ENCODE results near the gene C19orf44.
"Not testable (repeated sequence)": the region's sequence is repeated elsewhere in the genome, so short reads cannot be mapped to it uniquely, and the experiment has no call there.

The C19orf44 gene

DNA sequence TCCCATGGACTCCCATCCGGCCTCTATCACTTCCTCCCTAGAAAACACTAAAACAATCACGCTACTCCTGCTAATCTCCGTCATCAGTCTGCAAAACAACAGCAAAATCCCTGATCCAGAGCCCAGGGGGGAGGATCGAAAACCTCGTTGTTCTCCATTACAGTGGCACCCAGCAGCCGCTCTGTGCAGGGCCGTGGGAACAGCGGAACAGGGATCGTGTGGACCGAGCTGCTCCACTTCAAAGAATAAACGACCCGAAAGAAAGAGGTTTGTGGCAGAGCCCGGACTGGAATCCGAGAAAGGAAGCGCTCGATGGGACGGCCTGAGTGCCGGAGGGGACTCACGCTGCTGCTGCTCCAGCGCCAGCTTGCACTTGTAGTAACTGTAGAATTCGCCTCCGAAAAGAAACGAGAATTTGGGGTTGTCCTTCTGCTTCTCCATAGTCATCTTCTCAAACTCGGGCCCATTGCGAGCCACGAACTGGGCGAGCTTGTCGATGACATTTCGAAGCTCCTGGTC is 45.4 kb downstream of the C19orf44 start:
- DNase-seq, result no peak

DNA sequence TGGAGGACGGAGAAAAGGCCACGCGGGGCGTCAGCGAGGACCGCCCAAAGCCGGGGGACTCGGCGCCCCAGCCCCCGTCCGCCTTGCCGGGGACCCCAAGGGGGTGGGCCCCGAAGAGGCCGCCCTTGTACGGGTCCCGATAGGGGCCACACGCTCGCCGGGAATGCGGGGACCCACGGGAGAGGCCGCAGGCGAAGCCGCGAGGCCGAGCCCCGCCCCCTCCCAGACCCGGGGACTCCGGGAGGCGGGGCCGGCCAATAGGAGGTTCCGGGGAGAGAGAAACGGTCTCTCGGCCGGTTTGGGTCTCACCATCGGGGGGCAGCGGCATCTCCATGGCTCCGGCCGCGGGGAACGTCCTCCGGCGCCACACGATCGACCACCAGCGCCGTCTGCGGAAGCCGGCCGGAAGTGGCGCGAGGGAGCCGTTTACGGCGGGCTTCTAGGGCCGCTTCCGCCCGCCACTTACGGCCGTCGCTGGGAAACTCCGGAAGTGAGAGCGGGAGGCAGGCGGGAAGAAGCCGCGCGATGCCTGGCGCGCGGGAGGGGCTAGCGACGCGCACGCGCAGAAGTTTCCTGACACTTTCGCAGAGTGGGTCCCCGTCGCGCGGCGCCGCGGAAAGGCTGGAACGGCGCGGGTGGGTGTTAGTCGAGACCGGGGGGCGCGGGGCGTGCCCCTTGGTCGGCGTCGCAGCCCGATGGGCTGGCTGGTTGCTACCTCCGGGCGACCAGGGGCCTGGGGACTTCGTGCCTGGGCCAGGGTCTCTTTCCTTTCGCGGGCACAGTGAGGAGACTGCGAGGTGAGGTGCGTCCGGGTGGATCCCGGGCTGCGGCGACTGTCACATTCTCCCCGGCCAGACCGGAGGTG is 46.1 kb downstream of the C19orf44 start, which contains the start of gene CHERP:
CHERP (minus strand) TSS at position 393 of the 865 bp plus-strand sequence; CDS start at position 334, 59 bp downstream.
- DNase-seq, result peak; percentile 63

DNA sequence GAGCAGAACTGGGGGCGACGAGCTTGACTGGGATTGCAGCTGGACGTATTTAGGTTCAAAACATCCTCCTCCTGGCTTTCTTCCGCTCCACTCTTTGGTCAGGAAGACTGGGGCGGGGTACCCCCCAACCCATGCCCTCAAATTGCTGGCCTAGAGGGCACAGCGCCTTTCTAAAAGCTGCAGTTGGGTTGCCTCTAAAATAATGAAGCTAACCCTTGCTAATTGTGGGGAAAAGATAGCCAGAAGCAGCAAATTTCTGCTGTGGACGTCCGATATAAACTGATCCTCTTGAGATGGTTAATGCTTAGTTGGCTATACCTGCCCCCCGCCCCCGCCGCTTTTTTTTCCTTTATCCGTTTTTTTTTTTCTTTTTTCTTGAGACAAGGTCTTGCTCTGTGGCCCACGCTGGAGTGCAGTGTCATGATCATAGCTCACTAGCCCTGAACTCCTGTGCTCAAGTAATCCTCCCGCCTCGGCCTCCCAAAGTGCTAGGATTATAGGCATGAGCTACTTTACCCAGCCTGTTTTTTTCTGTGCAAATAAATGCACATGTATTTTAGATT is 46.8 kb downstream of the C19orf44 start:
- no peak for DNase-seq

DNA sequence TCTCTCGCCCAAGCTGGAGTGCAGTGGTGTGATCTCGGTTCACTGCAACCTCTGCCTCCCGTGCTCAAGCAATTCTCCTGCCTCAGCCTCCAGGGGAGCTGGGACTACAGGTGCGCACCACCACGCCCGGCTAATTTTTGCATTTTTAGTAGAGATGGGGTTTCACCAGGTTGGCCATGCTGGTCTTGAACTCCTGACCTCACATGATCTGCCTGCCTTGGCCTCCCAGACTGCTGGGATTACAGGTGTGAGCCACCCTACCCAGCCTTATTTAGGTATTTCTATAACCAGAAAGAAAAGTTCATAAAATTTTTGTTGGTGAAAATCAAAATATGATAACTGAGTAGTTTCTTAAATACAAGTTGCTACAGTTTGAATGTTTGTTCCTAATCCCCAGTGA is 47.5 kb downstream of the C19orf44 start:
- DNase-seq, result not testable (repeated sequence)

DNA sequence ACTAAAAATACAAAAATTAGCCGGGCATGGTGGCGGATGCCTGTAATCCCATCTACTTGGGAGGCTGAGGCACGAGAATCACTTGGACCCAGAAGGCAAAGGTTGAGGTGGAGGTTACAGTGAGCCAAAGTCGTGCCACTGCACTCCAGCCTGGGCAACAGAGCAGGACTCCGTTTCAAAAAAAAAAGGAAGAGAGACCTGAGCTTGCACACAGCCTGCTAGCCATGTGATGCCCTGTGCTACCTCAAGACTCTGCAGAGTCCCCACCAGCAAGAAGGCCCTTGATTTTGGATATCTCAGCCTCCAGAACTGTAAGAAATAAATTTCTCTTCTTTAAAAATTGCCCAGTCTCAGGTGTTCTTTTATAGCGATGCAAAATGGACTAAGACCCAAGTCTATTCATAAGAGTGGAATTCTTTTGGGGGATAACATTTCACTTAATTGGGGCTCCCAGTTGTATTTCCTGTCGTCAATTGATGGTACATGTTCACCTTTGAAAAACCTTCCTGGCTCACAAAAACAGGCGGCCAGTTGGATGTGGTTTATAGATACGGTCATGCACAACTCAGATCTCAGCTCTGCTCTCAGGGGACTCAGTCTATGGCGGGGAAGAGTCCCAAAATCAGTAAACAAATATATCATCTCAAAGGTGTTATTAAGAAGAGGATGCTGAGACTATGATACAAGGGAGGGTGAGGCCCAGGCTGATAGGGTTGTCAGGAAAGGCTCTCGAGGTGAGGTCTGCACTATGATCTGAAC is 48.5 kb downstream of the C19orf44 start:
- DNase-seq, result no peak

DNA sequence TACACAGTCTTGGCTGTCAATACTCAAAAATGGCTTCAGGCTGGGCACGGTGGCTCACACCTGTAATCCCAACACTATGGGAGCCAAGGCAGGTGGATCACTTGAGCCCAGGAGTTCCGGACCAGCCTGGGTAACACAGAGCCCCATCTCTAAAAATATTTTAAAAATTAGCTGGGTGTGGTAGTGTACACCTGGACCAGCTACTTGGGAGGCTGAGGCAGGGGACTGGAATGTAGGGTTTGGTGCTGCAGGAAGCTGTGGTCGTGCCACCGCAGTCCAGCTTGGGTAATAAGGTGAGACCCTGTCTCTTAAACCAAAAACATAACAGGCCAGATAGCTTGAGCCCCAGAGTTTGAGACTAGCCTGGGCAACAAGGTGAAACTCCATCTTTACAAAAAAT is 52.8 kb downstream of the C19orf44 start:
- no peak for DNase-seq

DNA sequence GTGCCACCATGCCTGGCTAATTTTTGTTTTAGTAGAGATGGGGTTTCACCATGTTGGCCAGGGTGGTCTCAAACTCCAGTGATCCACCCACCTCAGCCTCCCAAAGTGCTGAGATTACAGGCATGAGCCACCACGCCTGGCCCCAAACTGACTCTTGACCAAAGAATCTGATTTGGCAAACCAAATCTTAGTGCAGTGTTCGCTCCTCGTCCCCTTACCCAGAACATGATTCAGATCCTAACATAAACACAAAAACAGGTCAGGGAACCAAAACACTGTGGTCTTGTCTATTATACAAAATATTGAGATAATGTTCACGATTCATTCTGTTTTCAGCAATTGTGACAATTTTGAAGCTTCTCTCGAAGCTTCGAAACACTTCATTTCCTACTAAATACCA is 55.7 kb downstream of the C19orf44 start:
- DNase-seq, result not testable (repeated sequence)

DNA sequence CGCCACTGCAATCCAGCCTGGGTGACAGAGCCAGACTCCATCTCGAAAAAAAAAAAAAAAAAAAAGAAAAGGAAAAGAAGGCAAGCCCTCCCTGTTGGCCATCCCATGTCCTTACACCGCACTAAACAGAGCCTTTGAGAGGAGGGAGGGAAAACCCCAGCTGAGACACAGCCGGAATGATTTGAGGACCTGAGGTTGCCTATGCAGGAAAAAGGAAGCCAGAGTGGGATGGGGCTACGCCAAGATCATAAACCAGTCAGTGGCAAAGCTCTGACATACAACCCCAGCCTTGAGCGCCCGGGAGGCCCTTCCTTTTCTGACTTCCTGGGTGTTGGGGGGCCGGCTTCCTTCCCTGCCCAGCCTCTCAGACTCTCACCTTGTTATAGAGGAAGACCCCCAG is 58.6 kb downstream of the C19orf44 start:
- DNase-seq, result no peak

DNA sequence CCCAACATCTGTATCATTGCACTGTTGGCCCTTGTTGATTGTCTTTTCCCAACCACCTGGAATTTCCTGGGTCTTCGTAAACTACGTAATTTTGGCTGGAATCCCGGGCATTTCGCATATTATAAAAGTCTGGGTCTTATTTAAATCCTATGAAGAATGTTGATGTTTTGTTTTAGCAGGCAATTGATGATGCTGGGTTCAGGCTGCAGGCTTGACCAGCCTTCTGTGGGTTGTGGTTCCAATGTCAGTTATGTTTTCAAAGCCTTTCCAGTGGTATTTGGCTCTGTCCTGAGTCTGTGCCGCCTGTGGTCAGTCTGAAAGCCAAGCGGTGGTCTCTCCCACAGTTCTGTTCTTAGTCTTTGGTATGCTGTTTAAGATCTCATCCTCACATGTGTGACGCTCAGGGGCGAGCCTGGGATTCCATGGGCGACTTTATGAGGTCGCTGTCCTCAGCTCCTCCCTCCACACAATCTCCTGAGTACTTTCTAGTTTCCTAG is 63.6 kb downstream of the C19orf44 start:
- no peak for DNase-seq

DNA sequence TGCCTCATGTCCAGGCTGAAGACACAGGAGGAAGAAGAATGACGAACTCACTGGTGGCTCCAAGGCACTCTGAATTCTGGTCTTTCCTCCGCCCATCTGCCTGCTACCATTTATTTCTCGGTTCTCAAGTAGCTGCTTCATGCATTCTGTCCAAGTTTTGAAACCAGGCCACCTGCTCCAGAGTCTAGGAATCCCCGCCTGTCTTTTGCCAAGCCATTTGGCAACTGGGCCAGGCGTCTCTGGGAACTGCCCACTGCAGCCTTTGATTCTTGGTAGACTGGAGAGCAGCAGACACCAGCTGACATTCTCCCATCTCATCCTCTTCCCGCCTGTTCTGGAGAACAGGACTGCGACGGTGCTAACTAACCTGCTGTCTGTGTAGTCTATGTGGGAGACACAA is 65.2 kb downstream of the C19orf44 start:
- DNase-seq, result no peak

DNA sequence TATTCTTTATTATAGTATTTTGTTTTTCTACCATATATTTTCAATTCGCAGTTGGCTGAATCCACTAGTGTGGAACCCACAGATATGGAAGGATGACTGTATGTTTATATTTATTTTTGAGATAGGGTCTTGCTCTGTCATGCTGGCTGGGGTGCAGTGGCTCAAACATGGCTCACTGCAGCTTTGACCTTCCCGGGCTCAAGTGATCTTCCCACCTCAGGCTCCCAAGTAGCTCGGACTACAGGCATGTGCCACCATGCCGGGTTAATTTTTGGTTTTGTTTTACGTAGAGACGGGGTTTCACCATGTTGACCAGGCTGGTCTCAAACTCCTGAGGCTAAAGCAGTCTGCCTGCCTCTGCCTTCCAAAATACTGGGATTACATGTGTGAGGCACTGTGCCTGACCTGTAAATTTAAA is 66.4 kb downstream of the C19orf44 start:
- no peak for DNase-seq

DNA sequence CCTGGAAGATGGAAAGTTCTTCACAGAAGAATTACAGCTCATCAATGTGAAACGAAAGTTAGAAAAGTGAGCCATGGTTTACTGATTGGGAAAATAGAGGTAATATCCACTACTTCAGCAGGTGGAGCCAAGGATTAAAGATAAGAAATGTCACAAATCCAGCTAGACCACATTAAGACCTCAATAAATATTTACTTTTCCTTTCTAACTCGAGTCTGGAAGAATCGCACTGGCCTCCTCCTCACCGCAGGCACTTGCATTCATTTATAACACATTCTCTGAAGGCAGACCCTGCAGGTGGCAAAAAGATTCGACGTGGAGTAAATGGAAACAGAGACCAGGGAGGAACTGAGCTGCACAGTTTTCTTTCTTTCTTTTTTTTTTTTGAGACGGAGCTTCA is 68.6 kb downstream of the C19orf44 start:
- no peak for DNase-seq

DNA sequence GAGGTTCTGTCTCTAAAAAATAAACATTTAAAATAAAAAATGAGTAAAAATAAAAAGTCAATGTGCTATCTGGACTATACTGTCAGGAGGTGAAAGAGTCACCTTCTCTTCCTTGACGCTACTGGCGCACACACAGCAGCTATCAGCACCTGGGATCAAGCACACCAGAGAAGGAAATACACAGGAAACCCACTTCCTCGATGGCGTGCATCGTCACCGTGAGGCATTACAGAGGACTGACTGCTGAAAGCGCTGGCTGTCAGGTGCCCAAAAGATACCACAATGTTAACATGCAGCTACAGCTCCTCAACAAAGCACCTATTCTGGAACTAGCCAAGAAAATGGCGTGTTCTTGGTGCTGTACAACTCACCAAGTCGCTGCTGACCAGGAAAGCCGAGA is 70.0 kb downstream of the C19orf44 start:
- DNase-seq, result no peak

DNA sequence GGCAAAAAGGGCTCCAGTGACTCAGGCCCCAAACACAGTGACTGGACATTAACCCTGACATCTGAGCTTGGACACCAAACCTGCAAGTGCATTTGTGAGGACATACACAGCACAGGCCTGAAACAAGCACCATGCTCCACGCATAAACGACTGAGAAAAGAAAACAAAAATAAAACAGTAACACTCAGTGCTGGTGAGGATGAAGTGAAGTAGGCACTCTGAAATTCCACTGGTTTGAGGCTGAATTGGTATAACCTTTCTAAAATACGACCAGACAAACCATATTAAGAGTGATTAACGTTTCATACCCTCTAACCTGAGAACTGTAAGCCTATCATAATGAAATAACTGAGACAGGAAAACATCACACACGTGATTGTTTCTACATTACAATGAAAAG is 70.5 kb downstream of the C19orf44 start:
- DNase-seq, result no peak

DNA sequence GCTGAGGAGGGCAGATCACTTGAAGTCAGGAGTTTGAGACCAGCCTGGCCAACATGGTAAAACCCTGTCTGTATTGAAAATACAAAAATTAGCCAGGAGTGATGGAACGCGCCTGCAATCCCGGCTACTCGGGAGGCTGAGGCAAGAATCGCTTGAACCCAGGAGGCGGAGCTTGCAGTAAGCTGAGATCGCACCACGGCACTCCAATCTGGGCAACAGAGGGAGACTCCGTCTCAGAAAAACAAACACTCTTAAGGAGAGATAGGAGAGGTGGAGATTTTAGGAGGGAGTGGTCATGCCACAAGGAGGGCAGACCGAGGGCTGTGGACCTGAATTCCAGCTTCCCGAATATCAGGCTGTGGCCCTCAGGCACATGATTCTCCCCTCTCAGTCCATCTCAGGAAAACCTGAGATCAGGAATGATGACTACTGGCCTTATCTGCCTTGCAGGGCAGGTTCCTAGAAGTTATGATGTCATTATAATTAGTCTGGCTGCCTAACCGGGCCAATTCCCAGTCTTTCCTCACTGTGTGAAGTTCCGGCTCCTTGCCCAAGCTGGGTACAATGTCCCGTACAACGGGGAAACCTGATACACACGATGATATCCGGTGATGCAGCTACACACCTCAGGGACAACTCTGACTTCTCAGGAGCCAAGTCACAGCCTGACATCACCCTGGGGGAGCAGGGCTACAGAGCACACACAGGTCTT is 73.6 kb downstream of the C19orf44 start:
- no peak for DNase-seq

Measured in NCI-H1417 treated with DMSO at 0.1 percent for 48 hours (cell line).